T-helper 1 cell treated with Interleukin-12 subunit alpha and Interleukin-12 subunit beta and Interleukin-4 antibody, amounts not matched to agents 30 ng/mL and 1 ng/mL, for 36 hours (primary cell): ENCODE measurements around the gene FGF2. TPM values are rescaled to one million over a fixed set of nuclear protein-coding genes. Genes with fewer than 3 reads are reported as not detected.

ENCODE experiments used
- intact Hi-C: fragments of 100-400 bp; cut with micrococcal nuclease; formaldehyde crosslinking; loops from one replicate; pipeline ENCODE4 v1.15.1; 2024
- total RNA-seq: library from RNA; stranded (reverse); gene quantifications from 2 replicates; pipeline ENCODE4 v1.2.3, GENCODE V29; 2022

The FGF2 gene
- total RNA-seq, 1 donor from 2014 or later, result 0.96 TPM

GRCh38 chr4:122882857-122883735, 56.5 kb downstream of the FGF2 start:
- intact Hi-C loops, result no loop called here

- intact Hi-C loops, result loop anchor here (2.0 kb wide), 1 partner anchor 56 kb away; no protein-coding TSS in a partner anchor
These were observed 57.9 kb downstream of the FGF2 start for GRCh38 chr4:122884499-122884898.

- intact Hi-C loops, result no loop called here
These were observed 63.1 kb downstream of the FGF2 start for GRCh38 chr4:122889726-122890125.

- intact Hi-C loops, result no loop called here
These were observed 63.6 kb downstream of the FGF2 start for GRCh38 chr4:122890147-122890795.

DNA sequence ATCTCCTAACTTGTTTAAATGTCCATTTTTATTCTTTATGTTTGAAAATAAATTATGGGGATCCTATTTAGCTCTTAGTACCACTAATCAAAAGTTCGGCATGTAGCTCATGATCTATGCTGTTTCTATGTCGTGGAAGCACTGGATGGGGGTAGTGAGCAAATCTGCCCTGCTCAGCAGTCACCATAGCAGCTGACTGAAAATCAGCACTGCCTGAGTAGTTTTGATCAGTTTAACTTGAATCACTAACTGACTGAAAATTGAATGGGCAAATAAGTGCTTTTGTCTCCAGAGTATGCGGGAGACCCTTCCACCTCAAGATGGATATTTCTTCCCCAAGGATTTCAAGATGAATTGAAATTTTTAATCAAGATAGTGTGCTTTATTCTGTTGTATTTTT, 68.2 kb downstream of the FGF2 start:
- intact Hi-C loops, result no loop called here

DNA sequence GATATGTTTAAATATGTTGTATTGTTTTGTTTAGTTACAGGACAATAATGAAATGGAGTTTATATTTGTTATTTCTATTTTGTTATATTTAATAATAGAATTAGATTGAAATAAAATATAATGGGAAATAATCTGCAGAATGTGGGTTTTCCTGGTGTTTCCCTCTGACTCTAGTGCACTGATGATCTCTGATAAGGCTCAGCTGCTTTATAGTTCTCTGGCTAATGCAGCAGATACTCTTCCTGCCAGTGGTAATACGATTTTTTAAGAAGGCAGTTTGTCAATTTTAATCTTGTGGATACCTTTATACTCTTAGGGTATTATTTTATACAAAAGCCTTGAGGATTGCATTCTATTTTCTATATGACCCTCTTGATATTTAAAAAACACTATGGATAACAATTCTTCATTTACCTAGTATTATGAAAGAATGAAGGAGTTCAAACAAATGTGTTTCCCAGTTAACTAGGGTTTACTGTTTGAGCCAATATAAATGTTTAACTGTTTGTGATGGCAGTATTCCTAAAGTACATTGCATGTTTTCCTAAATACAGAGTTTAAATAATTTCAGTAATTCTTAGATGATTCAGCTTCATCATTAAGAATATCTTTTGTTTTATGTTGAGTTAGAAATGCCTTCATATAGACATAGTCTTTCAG, 68.8 kb downstream of the FGF2 start:
- intact Hi-C loops, result no loop called here

GRCh38 chr4:122896270-122896669, 69.6 kb downstream of the FGF2 start:
- intact Hi-C loops, result no loop called here

DNA sequence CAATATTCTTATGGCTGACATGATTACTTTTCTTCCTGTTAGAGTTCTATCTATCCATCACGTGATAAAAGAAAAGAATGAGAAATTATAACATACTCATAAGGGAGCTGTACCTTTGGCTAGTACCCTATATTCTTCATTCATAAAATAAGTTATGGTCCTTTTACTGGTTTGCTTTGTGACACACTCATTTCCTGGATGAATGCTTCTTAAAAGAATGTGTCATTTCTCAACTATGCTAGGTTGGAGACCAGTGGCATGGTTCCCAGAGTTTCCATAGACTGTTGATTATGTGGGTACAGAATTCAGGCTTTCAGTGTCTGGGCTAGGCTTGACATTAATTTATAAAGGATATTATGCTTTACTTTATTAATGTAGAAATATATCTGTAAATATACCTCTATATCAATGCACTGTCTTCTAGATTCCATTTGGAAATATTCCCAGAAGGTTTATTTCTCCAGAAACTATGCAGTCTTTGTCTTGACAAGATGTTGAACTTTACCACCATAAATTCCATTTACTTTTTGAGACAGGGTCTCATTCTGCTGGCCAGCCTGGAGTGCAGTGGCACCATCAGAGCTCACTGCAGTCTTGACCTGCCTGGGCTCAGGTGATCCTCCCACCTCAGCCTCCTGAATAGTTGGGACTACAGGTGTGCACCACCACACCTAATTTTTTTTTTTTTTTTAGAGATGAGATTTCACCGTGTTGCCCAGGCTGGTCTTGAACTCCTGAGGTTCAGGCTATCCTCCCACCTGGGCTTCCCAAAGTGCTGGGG, 71.9 kb downstream of the FGF2 start:
- intact Hi-C loops, result no loop called here

DNA sequence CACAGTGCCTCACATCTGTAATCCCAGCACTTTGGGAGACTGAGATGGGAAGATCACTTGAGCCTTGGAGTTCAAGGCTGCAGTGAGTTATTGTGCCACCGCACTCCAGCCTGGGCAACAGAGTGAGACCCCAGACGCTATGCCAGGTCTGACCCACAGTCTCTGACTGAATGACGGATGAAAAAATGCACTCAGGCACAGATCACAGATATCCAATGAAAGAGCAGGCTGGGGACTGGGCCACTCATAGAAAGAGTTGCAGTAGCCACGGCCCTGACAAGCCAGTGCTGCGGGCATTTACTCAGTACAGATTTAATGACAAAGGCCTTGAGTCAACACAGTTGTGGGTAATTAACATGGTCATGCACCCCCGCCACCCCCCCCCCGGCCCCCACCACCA, 73.1 kb downstream of the FGF2 start:
- intact Hi-C loops, result no loop called here

GRCh38 chr4:122900314-122900713, 73.7 kb downstream of the FGF2 start:
- intact Hi-C loops, result no loop called here

- intact Hi-C loops, result no loop called here
These were observed 74.8 kb downstream of the FGF2 start for GRCh38 chr4:122901247-122902010.

GRCh38 chr4:122903766-122904288, 77.2 kb downstream of the FGF2 start:
- intact Hi-C loops, result no loop called here

DNA sequence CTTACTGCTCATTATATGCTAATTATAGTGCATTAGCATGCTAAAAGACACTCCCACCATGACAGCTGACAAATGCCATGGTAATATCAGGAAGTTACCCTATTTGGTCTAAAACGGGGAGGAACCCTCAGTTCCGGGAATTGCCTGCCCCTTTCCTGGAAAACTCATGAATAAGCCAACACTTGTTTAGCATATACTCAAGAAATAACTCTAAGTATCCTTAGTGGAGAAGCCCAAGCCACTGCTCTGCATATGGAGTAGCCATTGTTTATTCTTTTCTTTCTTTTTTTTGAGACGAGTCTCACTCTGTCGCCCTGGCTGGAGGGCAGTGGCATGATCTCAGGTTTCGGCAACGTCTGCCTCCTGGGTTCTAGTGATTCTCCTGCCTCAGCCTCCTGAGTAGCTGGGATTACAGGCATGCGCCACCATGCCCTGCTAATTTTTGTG, 80.3 kb downstream of the FGF2 start:
- intact Hi-C loops, result no loop called here

DNA sequence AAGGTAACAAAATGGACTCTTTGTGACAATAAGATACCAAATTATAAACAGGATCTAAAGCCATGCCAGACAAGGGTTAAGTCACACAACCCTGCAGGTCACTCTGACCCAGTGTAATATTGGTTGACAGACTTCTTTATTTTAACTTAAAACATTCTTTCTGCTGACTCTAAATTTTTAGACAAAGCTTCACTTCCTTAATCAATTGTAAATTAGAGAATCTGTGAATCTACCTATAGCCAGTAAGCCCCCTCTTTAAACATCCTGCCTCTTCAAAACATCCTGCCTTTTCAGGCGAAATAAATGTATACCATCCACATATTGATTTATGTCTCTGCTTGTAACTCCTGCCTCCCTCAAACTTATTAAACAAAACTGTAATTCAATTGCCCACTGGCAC, 81.6 kb downstream of the FGF2 start:
- intact Hi-C loops, result no loop called here

- intact Hi-C loops, result no loop called here
These were observed 83.1 kb downstream of the FGF2 start for GRCh38 chr4:122909683-122910082.

GRCh38 chr4:122911588-122911987, 85.0 kb downstream of the FGF2 start:
- intact Hi-C loops, result no loop called here

GRCh38 chr4:122912810-122913575, 86.4 kb downstream of the FGF2 start:
- intact Hi-C loops, result no loop called here

DNA sequence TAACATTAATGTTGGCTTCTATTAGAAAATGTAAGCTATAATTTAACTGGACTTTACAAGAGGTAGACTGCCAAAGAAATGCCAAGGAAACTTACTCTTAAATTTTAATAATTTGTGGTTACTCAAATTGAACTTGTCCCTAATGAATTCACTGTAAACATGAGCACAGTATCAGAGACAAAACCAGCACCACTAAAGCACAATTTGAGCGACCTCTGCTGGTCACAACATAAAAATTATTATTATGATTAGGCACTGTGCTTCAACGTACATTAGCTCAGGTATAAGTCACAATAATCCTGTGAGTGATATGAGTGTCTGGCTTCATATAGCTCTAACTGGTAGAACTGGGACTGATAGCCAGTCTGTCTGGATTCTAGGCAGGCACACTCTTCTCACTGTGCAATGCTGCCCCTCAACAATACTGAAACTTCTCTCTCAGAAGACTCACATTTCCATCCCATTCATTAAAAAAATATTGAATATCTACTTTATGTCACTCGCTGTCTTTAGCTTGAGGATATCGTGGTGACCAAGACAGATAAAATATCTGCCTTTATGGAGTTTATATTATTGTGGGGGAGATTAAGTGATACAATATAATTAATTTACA, 87.8 kb downstream of the FGF2 start:
- intact Hi-C loops, result loop anchor here (1.0 kb wide), 1 partner anchor 156 kb away; no protein-coding TSS in a partner anchor

- intact Hi-C loops, result loop anchor here (1.0 kb wide), 1 partner anchor 157 kb away; no protein-coding TSS in a partner anchor
These were observed 88.3 kb downstream of the FGF2 start for GRCh38 chr4:122914938-122915337.
